HL-60 (cell line): ENCODE results near the gene E2F7.

Source experiments
- DNase-seq, 2 experiments: peaks; one replicate each; pipeline ENCODE4 v3.0.0-alpha.2; 2010 to 2020; ENCODE audit warnings: low read depth in 1 of 2, low spot score in 1 of 2
- H3K27ac ChIP-seq: fragments of 250-450 bp; sonication (Bioruptor Pico); replicated peaks from 2 replicates; pipeline ENCODE4 v1.5.1; 2020; ENCODE audit warnings: mild to moderate bottlenecking, moderate library complexity
- H3K27me3 ChIP-seq: fragments of 250-450 bp; sonication (Bioruptor Pico); 2 replicates; pipeline ENCODE4 v1.5.1; 2021; ENCODE audit warnings: mild to moderate bottlenecking, moderate library complexity; ENCODE audit not compliant: insufficient read depth, poor library complexity, severe bottlenecking
- H3K4me3 ChIP-seq: replicated peaks from 2 replicates; pipeline ENCODE4 v1.5.1; 2011; ENCODE audit warnings: mild to moderate bottlenecking, control low read depth, low read length; ENCODE audit not compliant: insufficient read depth
- CTCF ChIP-seq: IDR thresholded peaks from one replicate; pipeline ENCODE4 v1.5.1; 2011; ENCODE audit warnings: low read length, control low read depth, inconsistent platforms; ENCODE audit not compliant: insufficient read depth
- GABPA ChIP-seq: IDR thresholded peaks from 2 replicates; pipeline ENCODE4 v1.6.1; 2012; ENCODE audit warnings: low read depth
- POLR2AphosphoS5 ChIP-seq: IDR thresholded peaks from 2 replicates; pipeline ENCODE4 v1.6.1; 2012; ENCODE audit warnings: low read depth
- REST ChIP-seq: IDR thresholded peaks from 2 replicates; pipeline ENCODE4 v1.6.1; 2012; ENCODE audit warnings: low read depth; ENCODE audit not compliant: insufficient replicate concordance
- SPI1 ChIP-seq: IDR thresholded peaks from 2 replicates; pipeline ENCODE4 v1.6.1; 2012; ENCODE audit warnings: low read depth, mild to moderate bottlenecking, borderline replicate concordance

E2F7 gene

GRCh38 chr12:77002382-77002781 is 63.0 kb downstream of the E2F7 start:
- H3K4me3 ChIP-seq: no peak overlapping the region
- TF ChIP-seq SPI1 (no peak), GABPA (no peak), CTCF (no peak), POLR2AphosphoS5 (no peak), REST (no peak)
- no peaks in the 10 kb centered on the region for H3K27me3 ChIP-seq
- no peak for DNase-seq
- H3K27ac ChIP-seq: no peak overlapping the region

- Histone ChIP-seq H3K4me3 (no peak overlapping the region), H3K27me3 (no peaks in the 10 kb centered on the region), H3K27ac (no peak overlapping the region)
- no peak for TF ChIP-seq REST
- TF ChIP-seq POLR2AphosphoS5: no peak
- no peak for TF ChIP-seq SPI1
- no peak for TF ChIP-seq CTCF
- no peak for TF ChIP-seq GABPA
- DNase-seq: no peak
Measured at GRCh38 chr12:77001276-77001675, 64.1 kb downstream of the E2F7 start.

GRCh38 chr12:76998908-76999556 is 66.3 kb downstream of the E2F7 start:
- H3K27ac ChIP-seq: no peak overlapping the region

More at GRCh38 chr12:76998908-76999556, 66.3 kb downstream of the E2F7 start:
- no peak overlapping the region for H3K4me3 ChIP-seq
- DNase-seq: no peak
- no peak for TF ChIP-seq CTCF
- no peak for TF ChIP-seq POLR2AphosphoS5
- TF ChIP-seq GABPA: no peak
- TF ChIP-seq REST: no peak
- no peak for TF ChIP-seq SPI1
- no peaks in the 10 kb centered on the region for H3K27me3 ChIP-seq
